HG03575 (cell line): ENCODE data around the gene ALG5.

Experiments
- ATAC-seq: cut with Tn5 transposase; IDR thresholded peaks from one replicate; pipeline ENCODE4 v1.9.1; 2021; ENCODE audit not compliant: unreplicated experiment, insufficient number of reproducible peaks, low FRiP score; ENCODE audit errors: extremely low read depth

ALG5 gene, protein sequence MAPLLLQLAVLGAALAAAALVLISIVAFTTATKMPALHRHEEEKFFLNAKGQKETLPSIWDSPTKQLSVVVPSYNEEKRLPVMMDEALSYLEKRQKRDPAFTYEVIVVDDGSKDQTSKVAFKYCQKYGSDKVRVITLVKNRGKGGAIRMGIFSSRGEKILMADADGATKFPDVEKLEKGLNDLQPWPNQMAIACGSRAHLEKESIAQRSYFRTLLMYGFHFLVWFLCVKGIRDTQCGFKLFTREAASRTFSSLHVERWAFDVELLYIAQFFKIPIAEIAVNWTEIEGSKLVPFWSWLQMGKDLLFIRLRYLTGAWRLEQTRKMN

DNA sequence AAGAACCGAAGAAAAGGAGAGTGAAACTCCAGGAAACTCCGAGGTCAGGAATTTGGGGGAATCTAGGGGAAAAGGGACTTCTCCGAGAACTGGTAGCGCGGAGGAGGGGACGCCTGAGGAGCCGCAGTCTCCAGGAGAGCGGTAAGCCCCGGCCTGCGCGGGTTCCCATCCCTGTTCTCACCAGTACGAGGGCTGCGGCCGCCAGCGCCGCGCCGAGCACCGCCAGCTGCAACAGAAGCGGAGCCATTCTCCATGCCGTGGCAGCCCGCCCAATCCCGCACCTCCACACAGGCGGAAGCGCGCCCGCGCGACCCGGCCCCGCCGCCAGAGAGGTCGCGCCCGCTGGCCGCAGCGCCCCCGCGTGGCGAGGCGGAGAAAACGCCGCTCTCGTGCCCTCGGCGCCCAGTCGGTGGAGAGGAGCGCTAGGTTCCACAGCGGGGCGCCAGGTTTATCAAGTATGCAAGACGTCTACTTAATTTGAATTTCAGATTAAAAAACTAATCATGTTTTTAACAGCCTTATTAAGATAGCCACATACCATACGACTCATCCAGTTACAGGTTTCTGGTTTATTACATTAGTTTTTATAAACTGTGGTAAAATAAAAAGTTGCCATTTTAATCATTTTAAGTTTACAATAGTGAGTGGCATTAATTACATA, at the start of gene ALG5:
TSS of gene ALG5 (minus strand) at position 287 of the 661 bp plus-strand sequence. CDS start at position 247, 40 bp downstream.
- ATAC-seq = no peak

DNA sequence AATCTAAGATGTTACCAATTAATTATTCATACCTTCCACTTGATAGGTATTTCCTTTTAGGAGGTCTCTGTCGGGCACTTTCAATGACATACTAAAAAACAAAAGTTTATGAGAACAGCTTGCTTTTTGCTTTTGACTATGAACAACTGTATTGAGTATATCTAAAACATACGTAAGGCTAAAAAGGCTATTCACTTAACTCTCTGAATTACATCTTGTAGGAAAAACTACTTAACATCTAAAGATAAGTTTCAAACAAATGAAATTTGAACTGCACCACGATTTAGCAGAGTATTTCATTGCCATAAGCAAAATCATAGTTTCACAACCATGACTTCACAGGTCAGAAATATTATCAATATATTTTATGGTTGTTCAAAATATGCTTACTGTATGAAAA, 48.7 kb upstream of the ALG5 start:
- ATAC-seq = no peak

DNA sequence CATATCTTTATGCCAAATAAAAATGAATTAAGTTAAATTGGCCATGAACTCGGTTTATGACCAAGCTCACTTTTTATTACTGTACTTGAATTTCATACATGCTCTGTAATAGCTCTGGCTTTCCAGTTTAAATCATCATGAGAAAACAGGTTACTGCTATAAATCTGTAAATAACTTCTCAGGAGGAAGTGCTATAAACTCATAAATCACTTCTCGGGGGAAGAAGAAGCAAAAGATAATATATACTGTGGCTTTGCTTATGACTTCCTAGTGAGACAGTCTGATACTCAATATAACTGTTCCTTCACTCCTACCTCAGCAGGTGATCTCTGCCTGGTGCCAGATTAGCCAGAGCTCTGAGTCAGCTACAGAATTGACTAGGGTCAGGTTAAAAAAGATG, 47.9 kb upstream of the ALG5 start:
- ATAC-seq = no peak

DNA sequence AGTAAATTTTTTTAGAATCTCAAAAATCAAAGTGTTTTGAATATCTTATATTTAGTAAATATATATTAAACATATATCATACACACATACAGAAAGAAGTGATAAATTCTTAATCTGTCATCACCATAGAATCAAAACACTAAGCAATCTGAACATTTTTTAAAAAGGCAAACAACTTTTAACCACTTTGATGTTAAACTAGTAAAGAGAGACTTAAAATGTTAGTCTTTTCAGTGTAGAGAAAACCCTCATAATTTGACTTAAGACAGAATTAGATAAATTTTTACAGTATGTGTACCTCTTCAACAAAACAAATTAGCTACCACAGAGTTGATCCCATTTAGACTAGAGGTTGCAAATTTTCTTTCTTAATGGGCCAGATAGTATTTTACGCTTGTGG, 46.9 kb upstream of the ALG5 start:
- ATAC-seq = no peak

DNA sequence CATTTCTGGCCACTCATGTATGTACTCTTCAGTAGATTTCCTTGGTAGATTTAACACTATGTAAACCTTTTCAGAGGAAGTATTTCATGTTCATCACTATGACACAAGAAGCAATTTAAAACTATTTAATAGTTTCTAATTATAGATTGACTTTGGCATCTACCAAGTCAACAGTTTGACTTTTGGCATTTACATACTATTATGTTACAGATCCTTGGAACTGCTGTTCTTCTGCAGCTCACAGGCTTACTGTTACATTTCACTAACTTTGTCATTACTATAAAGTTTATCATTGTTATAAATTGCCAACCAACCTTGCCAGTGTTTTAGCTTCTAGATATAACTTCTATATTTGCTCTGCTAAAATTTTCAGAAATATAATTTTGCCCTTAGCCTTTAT, 41.6 kb upstream of the ALG5 start:
- no peak for ATAC-seq

DNA sequence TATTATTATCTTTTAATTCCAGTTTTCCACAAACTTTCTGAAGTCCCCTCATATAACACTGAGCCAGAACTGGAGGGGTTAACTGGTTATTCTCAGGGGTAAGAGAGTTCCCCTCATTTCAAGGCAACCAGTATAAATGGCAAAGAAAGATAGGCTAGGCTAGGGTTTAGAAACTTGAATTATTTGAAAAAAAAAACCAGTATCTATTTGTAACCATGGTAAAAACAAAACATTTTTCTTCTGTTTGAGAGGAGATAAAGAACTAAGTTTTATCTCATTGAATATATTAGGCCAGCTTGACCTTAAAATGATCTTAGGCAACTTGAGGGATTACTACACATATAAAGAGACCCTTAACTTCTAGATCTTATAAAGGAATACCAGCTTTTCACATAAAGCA, 40.8 kb upstream of the ALG5 start:
- no peak for ATAC-seq

DNA sequence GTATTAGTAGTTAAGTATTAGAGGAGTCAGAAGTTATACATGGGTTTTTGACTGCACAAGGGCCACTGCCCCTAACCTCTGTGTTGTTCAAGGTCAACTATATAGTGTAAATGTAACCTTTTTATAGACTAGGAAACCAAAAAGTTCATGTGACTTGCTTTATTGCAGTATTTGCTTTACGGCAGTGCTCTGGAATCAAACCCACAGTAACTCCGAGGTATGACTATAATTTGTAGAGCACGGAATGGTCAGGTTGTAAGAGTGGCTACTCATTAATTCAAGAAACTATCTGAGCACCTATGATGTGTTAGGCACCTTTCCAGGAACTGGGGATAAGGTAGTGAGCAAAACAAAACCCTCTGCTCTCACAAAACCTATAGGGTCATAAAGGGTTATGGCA, 38.1 kb upstream of the ALG5 start:
- ATAC-seq = no peak

DNA sequence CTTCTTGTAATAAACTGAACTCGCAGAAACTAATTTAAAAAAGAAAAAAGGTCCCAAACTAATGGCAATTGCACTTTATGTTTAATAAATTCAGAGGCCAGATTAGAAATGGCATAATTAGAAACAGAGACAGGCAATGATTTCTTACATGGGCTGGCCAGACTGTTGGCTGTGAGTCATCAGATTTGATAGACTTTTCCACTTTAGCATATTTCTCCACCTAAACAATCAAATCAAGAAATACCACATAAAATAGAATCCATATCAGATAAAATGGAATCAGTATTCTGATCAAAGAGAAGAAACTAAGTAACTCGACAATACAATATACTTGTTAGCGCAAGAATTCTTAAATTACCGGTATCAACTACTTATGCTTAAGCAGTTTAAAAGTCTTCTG, 30.5 kb upstream of the ALG5 start:
- ATAC-seq = no peak

DNA sequence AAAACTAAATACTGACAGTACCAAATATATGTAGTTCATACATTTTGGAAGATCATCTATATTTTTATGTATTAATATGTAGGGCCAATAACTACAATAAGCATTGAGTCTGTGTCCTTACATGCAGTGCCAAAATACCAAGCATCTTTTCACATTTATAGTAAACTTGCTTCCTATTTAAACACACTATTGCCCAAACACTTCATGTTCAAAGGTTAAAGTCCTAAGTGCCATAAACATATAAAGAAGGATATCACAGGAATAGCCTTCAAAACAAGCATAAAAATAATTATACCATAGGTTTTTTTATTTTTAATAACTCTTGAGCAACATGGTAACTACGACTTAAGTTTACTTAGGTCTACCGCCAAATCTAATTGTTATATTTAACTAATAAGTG, 28.5 kb upstream of the ALG5 start:
- no peak for ATAC-seq

DNA sequence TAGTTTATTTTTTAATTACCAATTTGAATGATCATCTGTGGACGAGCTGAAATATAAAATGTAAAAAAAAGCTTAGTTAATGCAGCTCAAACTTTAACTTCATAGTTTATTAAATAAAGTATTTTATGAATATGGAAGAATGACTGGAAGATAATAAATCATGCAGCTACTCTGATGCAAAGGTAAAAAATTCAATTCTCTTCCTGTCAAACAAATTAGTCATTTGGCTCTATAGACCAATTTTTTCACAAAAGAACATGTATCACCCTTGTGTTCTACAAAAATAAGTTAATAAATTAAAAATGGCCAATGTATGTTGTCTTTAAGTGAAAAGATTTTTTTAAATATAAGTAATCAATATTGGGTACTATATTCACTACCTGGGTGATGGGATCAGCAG, 27.6 kb upstream of the ALG5 start:
- no peak for ATAC-seq

DNA sequence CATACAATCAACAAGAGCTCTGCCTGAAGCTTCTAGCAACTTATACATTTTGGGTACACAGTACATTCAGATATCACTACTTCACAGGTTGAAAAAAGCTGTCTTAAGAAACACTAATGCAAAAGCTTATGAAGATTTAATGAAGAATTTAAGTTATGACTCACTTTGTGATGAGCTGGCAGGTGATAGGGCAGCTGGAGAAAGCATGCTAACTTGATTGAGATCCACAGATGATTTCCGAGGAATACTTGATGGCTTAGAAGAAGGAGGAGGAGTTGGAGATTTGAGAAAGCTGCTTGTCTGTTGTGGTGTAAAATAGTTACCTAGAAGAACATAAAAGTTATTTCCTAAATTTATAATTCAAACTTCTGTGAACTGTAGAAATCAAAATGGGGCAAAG, 24.7 kb upstream of the ALG5 start:
- ATAC-seq = no peak

DNA sequence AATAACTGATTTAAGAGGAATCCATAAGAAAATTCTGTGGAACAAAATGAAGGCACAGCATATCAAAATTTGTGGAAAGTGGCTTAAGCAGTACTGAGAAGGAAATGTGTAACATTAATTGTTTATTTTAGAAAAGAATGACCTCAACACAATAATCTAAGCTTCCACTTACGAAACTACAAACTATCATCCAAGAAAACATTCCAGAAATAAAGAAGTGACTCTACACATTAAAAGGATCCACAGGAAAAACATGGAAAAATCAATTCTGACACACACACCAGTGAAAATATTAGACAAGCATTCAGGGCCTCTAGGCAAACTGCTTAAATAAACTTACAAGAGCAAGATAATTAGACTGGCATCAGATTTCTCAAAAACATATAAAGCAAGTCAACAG, 15.5 kb upstream of the ALG5 start:
- no peak for ATAC-seq

DNA sequence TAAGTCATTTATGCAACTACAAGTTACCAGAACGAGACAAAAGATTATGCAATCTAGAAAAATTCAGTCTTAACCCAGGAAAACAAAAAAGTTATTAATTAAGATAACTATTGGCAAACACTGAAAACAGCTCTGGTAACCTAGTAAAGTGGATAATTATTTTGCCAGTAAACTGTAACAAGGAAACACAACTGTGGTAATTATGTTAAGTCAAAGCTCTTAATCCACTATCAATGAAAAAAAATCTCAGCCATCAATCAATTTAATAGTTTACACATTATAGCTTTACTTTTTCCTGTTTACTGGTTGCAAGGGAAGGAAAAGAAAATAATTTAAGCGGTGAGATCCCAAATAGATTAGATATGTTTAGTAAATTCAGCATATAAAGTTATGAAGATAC, 12.6 kb upstream of the ALG5 start:
- no peak for ATAC-seq

DNA sequence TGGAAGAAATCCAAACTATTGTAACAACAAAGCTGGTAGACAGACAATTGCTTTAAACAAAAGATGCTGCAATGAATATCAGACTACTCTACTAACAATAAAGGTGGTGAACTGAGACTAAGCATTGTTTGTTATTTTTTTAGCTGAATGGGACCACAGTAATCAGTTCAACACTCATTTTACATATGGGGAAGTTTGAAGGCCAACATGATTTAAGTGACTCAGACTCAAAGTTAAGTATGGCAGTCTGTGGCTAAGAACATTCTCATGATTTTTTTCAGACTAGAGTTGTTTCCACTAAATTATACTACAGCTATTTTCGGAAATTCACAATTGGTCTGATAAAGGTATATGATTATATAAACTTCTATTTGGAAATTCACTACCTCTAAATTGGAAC, 11.9 kb upstream of the ALG5 start:
- ATAC-seq = no peak

DNA sequence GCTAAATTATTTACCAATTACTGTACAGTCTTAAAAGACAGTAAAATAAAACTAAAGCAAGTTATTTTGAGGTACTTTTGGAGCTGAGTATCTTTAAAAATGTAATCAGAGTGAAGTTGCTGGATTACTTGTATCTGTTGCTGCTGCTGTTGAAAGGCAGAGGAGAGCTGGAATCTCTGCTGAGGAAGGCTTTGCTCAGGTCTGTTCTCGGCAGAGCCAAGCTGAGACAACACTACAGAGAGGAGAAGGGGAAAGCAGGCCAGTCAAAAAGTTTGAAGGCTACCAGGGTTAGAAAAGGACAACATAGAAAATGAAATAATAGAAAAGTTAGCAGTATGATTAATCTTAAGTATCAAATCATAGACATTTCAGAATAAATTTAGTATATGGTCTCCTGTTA, 11.3 kb upstream of the ALG5 start:
- ATAC-seq = no peak

DNA sequence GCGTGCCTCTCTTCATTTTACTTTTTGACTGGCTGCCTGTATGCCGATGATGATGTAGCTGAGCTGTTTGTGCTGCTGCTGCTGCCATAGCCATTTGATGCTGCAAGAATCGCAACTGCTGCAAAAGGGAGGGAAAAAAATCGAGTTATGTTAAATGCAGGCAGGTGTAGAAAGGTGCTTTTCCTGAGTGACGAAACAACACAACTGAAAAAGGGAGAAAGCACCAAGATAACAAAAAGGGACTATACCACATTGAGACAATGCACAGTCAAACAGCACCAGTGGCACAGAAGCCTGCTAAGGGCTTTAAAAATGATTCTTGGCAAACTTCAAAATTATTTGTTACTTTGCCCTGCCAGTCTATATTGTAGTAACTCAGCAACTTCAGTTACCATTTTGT, 10.6 kb upstream of the ALG5 start:
- no peak for ATAC-seq

DNA sequence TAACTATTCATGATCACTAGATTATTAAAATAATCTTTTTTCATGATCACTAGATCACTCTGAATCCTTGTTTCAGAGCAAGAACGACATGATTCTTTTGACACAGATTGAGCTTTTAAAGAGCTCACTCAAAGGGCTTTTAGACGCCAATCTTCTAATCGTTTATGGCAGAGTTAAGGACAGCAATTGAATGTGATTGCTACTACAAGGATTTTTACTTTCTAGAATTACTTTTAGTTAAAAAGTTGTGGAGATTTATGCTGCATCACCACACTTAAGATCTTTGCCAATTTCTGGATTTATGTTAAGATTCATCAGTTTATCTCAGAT, 2.7 kb upstream of the ALG5 start:
- no peak for ATAC-seq

DNA sequence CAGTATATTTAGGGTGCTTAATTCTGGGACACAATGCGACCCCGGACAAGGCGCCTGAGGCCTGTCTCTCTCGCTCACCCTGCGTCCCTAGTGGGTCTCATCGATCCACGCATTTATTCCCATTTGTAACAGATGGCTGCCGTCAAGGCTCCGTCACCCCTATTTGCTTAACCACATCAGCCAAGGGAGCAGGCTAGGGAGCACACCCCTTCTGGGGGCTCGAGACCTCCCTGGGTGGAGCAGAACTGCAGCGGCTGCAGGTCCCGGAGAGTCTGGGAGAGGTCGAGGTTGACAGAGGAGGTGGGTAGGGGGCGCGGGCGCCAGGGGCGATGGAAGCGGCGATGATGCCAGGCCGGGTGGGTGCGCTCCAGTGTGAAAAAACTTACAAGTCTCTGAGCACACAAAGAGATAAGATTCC, 507 bp downstream of the ALG5 start:
- ATAC-seq = no peak

DNA sequence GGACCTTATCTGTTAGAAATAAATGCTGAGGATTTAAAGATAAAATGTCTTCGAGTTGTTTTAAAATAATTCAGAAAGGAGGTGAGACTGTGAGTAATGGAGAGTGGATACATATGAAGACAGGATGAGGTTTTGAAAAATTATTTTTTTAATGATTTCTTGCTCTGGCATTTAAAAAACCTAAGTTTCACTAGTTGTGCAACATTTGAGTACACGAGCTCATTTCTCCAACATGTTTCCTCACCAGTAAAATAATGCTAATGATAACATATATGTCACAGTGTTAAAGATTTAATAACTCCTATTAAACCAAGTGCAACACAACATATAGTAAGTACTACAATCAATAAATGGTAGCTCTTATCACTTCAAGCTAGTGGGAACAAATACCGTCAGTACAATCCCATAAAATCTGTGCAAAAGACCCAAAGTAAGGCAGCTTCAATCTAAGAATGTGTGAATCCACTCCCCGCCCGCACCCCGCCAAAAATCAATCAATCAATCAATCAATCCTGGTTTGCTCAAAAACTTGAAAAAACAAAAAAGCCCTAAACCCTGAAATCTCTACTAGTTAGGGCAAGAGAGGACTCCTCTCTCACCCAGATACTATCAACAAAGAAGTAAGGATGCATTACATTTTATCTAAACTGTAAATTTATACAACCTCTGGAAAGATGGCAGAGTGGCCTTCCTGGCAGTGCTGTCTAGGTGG, 1.3 kb downstream of the ALG5 start:
- no peak for ATAC-seq

DNA sequence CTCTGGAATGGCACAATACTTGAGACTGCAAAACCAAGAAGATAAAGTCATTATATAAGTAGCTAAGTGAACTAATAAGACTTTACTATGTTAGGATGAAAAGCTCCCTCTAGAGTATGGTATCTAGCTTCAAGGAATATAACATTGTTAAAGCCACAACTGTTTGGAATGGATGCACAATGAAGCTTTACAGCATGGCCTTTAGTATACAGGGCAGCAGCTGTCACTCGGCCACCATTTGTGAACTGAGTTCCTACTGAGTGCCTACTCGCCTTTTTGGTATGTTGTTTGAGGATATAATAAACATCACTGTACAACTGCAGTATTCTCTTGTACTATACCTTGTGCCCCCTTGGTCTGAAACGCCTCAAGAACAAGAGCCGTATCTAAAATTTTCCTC, 6.8 kb downstream of the ALG5 start:
- no peak for ATAC-seq
